Measurements from ENCODE around the gene SMARCB1. TPM values are rescaled to one million over a fixed set of nuclear protein-coding genes. Genes with fewer than 3 reads are reported as not detected.

Gene SMARCB1
- total and polyA plus RNA-seq, 2 donors (not counting 1 experiment from before 2014, with no cell fraction given), result 20.5 to 86.4 TPM

DNA sequence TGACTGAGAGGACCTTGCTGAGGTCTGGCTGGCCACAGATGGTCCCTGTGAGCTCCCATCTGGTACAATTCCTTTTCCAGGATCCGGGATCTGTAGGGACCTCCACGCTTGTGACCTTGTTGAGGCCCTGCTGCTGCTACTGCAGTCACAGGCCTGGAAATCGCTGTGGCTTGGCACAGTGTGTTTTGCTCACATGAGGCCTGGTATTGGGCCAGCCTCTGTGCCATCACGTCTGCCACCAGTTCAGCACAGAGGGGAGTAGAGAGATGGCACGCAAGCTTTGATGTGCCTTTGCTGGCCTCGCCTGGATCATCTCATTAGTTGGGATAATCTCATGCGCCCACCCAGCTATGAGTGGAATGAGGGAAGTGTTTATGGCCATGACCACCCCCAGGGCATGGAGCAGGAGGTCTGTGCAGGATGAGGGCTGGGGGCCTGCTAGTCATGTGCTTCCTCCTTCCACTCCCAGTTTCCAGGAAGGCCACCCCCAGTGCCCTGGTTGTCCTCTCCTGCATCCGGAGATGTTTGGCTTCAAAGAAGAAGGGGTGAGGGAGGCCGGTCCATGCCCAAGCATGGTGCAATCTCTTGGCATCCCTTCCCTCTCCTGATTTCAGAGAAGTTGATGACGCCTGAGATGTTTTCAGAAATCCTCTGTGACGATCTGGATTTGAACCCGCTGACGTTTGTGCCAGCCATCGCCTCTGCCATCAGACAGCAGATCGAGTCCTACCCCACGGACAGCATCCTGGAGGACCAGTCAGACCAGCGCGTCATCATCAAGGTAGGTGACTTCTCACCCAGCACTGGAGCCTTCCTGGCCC, 29.6 kb downstream of the SMARCB1 start:
- no peak overlapping the region for H3K27ac ChIP-seq (ENCODE audit: insufficient read depth, low read length)
- no peak for DNase-seq (ENCODE audit: low read depth in 2 of 2)
- H3K79me2 ChIP-seq (ENCODE audit: control insufficient read depth, insufficient read depth, low read length), result no peaks in the 10 kb centered on the region
- no peaks in the 10 kb centered on the region for H3K27me3 ChIP-seq (ENCODE audit: control insufficient read depth, insufficient read depth, low read length)
- H2AFZ ChIP-seq (ENCODE audit: low read length), result no peak overlapping the region
- H3K4me1 ChIP-seq (ENCODE audit: control insufficient read depth, extremely low read depth, insufficient read depth, low read length), result no peaks in the 10 kb centered on the region
- H4K20me1 ChIP-seq (ENCODE audit: control insufficient read depth, extremely low read depth, insufficient read depth, low read length), result no peaks in the 10 kb centered on the region
- H3K9me3 ChIP-seq (ENCODE audit: control insufficient read depth, insufficient read depth, low read depth, low read length), result no peaks in the 10 kb centered on the region
- peaks cover 13% of the 10 kb centered on the region for H3K36me3 ChIP-seq (ENCODE audit: control insufficient read depth, insufficient read depth, low read length)
- H3K9ac ChIP-seq (ENCODE audit: insufficient read depth, low read length), result no peak overlapping the region
- no peak overlapping the region for H3K4me3 ChIP-seq (replicated peaks in 1 of 4; ENCODE audit: control extremely low read depth in 1 of 4, insufficient read depth in 1 of 4, low read depth in 3 of 4, low read length in 4 of 4)
- TF ChIP-seq, protein P1, sequence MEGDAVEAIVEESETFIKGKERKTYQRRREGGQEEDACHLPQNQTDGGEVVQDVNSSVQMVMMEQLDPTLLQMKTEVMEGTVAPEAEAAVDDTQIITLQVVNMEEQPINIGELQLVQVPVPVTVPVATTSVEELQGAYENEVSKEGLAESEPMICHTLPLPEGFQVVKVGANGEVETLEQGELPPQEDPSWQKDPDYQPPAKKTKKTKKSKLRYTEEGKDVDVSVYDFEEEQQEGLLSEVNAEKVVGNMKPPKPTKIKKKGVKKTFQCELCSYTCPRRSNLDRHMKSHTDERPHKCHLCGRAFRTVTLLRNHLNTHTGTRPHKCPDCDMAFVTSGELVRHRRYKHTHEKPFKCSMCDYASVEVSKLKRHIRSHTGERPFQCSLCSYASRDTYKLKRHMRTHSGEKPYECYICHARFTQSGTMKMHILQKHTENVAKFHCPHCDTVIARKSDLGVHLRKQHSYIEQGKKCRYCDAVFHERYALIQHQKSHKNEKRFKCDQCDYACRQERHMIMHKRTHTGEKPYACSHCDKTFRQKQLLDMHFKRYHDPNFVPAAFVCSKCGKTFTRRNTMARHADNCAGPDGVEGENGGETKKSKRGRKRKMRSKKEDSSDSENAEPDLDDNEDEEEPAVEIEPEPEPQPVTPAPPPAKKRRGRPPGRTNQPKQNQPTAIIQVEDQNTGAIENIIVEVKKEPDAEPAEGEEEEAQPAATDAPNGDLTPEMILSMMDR (conservative IDR thresholded peaks at IDR 0.05 in 1 of 2, IDR thresholded peaks at IDR 0.05 in 1 of 2; ENCODE audit: low read depth in 1 of 2, low read length in 2 of 2), result no peak
- no peak for TF ChIP-seq EZH2 (IDR thresholded peaks at IDR 0.05; ENCODE audit: low read length, missing control alignments)
- H3K4me2 ChIP-seq (ENCODE audit: extremely low read depth, insufficient read depth, low read length), result no peak overlapping the region

DNA sequence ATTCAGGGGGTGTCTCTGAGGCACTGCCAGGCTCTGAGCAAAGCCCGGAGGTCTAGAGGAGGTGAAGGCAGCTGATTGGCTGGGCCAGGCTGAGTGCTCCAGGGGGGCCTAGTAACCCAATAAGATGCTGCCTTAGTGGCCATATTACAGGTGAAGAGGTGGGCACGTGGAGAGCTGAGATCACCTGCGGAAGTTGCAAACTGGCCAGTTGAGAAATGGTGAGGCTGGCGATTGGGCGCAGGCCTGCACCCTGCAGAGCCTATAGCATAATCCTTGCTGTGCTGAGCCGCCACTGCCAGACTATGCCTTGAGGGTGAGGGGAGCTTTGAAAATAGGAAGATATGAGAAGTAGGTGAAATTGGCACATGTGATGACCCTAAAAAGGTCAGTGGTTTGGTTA, 30.4 kb downstream of the SMARCB1 start:
- DNase-seq (ENCODE audit: low read depth in 2 of 2), result no peak
- H3K79me2 ChIP-seq (ENCODE audit: control insufficient read depth, insufficient read depth, low read length), result no peaks in the 10 kb centered on the region
- TF ChIP-seq, protein P1 (conservative IDR thresholded peaks at IDR 0.05 in 1 of 2, IDR thresholded peaks at IDR 0.05 in 1 of 2; ENCODE audit: low read depth in 1 of 2, low read length in 2 of 2), result no peak
- no peak for TF ChIP-seq EZH2 (IDR thresholded peaks at IDR 0.05; ENCODE audit: low read length, missing control alignments)
- H3K36me3 ChIP-seq (ENCODE audit: control insufficient read depth, insufficient read depth, low read length), result peaks cover 15% of the 10 kb centered on the region
- no peak overlapping the region for H2AFZ ChIP-seq (ENCODE audit: low read length)
- no peak overlapping the region for H3K9ac ChIP-seq (ENCODE audit: insufficient read depth, low read length)
- H3K27ac ChIP-seq (ENCODE audit: insufficient read depth, low read length), result no peak overlapping the region
- H3K4me3 ChIP-seq (replicated peaks in 1 of 4; ENCODE audit: control extremely low read depth in 1 of 4, insufficient read depth in 1 of 4, low read depth in 3 of 4, low read length in 4 of 4), result no peak overlapping the region
- H4K20me1 ChIP-seq (ENCODE audit: control insufficient read depth, extremely low read depth, insufficient read depth, low read length), result no peaks in the 10 kb centered on the region
- no peak overlapping the region for H3K4me2 ChIP-seq (ENCODE audit: extremely low read depth, insufficient read depth, low read length)
- H3K27me3 ChIP-seq (ENCODE audit: control insufficient read depth, insufficient read depth, low read length), result no peaks in the 10 kb centered on the region
- no peaks in the 10 kb centered on the region for H3K4me1 ChIP-seq (ENCODE audit: control insufficient read depth, extremely low read depth, insufficient read depth, low read length)
- H3K9me3 ChIP-seq (ENCODE audit: control insufficient read depth, insufficient read depth, low read depth, low read length), result no peaks in the 10 kb centered on the region

DNA sequence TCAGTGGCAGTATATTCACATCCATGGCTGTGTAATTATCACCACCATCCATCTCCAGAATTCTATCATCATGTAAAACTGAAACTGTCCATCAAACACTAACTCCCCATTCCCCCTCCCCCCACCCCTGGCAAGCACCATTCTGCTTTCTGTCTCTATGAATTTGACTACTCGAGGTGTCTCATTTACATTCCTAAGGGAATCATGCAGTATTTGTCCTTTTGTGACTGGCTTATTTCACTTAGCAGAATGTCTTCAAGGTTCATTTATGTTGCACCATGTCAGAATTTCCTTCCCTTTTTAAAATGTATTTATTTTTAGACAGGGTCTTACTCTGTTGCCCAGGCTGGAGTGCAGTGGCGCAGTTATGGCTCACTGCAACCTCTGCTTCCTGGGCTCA, 31.8 kb downstream of the SMARCB1 start:
- H3K36me3 ChIP-seq (ENCODE audit: control insufficient read depth, insufficient read depth, low read length), result peaks cover 20% of the 10 kb centered on the region
- H3K9ac ChIP-seq (ENCODE audit: insufficient read depth, low read length), result no peak overlapping the region
- no peaks in the 10 kb centered on the region for H3K79me2 ChIP-seq (ENCODE audit: control insufficient read depth, insufficient read depth, low read length)
- no peaks in the 10 kb centered on the region for H4K20me1 ChIP-seq (ENCODE audit: control insufficient read depth, extremely low read depth, insufficient read depth, low read length)
- H3K27me3 ChIP-seq (ENCODE audit: control insufficient read depth, insufficient read depth, low read length), result no peaks in the 10 kb centered on the region
- no peak overlapping the region for H3K4me2 ChIP-seq (ENCODE audit: extremely low read depth, insufficient read depth, low read length)
- TF ChIP-seq EZH2 (IDR thresholded peaks at IDR 0.05; ENCODE audit: low read length, missing control alignments), result no peak
- TF ChIP-seq, protein P1 (conservative IDR thresholded peaks at IDR 0.05 in 1 of 2, IDR thresholded peaks at IDR 0.05 in 1 of 2; ENCODE audit: low read depth in 1 of 2, low read length in 2 of 2), result no peak
- H2AFZ ChIP-seq (ENCODE audit: low read length), result no peak overlapping the region
- no peaks in the 10 kb centered on the region for H3K4me1 ChIP-seq (ENCODE audit: control insufficient read depth, extremely low read depth, insufficient read depth, low read length)
- H3K4me3 ChIP-seq (replicated peaks in 1 of 4; ENCODE audit: control extremely low read depth in 1 of 4, insufficient read depth in 1 of 4, low read depth in 3 of 4, low read length in 4 of 4), result no peak overlapping the region
- H3K27ac ChIP-seq (ENCODE audit: insufficient read depth, low read length), result no peak overlapping the region
- no peak for DNase-seq (ENCODE audit: low read depth in 2 of 2)
- H3K9me3 ChIP-seq (ENCODE audit: control insufficient read depth, insufficient read depth, low read depth, low read length), result no peaks in the 10 kb centered on the region

Measured in fibroblast of lung (primary cell).